Fibroblast of skin of left quadriceps (primary cell): ENCODE results near the gene NPEPL1.
"Not testable (repeated sequence)": the region's sequence is repeated elsewhere in the genome, so short reads cannot be mapped to it uniquely, and the experiment has no call there.

Source experiments
- DNase-seq, 2 experiments: peaks; one replicate each; pipeline ENCODE4 v3.0.0-alpha.2; 2013; ENCODE audit warnings: low read depth in 2 of 2

NPEPL1 gene

DNA sequence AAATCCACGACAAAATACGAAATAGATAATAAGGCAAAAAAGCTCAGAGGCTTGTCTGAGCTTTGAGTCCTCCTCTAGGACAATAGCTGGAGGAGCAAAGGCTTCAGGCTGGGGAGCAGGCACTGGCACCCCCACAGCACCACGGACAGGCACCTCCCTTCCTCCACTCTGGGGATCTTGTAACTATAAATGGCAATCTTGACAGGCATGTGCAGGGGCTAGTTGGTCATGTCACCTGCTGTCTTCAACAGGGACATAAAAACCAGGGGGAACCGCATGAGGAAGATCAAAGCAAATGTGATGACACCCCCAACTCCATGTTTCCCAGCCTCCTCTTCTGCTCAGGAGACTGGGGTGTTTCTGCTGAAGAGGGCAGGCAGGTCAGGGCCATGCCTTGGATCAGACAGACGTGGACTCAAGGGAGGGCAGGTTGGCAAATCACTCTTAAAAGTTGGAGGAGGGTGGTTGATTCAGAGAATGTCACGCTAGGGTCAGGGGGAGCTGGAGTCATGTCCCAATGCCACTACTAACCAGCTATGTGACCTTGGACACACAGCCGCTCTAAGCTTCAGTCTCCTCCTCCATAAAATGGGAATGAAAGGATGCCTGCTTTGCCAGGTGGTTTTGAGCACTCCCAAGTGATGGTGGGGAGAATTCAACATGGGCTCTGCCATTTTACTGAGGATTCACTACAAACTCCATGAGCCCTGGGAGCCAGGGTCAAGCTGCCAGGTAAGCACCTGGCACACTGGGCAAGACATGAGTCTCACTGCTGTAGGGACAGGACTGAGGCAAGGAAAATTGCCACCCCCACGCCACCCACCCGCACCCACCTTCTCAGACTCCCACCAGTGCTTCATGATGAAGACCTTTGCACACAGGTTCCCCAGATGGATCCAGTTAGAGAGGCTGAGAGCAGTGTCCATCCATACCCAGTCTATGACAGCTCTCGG, 48.0 kb downstream of the NPEPL1 start:
- DNase-seq: no peak

- DNase-seq: no peak
Observed at GRCh38 chr20:58741384-58741783, 48.8 kb downstream of the NPEPL1 start.

GRCh38 chr20:58742668-58743566, 50.3 kb downstream of the NPEPL1 start:
- DNase-seq: no peak

DNA sequence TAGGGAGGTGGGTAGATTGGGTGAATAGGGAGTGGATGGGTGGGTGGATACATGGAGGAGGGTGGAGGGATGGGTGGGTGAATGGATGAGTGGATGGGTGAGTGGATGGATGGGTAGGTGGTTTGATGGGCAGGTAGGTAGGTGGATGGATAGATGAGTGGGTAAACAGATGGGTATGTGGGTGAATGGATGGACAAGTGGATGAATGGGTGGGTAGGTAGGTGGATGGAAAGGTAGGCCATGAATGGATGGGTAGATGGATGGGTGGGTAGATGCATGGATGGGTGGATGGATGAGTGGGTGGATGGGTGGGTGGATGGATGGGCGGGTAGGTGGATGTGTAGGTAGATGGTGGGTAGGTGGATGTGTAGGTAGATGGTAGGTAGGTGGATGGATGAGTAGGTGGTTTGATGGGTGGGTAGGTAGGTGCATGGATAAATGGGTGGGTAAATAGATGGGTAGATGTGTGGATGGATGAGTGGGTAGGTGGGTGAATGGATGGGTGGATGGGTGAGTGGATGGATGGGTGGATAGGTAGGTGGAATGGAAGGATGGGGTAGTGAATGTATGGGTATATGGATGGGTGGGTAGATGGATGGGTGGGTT, 51.4 kb downstream of the NPEPL1 start:
- no peak for DNase-seq

- DNase-seq: no peak
Observed at GRCh38 chr20:58744836-58745235, 52.2 kb downstream of the NPEPL1 start.

DNA sequence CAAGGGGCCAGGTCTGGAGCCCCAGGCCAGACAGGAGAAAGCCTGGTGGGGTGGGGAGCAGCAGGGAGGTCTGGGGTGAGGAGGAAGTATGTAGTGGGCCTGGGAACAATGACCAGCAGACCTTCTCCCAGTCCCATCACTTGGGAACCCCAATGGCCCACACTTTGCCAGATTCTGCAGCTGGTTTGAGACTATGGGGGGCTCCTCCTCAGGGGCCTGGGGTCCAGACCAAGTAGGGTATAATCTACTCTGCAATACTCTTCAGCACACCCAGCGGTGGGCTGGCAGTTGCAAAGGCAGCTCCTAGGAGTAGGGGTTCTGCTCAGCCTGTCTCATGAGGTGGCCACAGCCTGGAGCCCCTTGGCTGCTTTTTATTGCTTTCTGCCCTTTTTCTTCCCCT, 52.8 kb downstream of the NPEPL1 start:
- DNase-seq: no peak

- no peak for DNase-seq
Observed at GRCh38 chr20:58746620-58747019, 54.0 kb downstream of the NPEPL1 start.

GRCh38 chr20:58747211-58747610, 54.6 kb downstream of the NPEPL1 start:
- DNase-seq: no peak

- no peak for DNase-seq
Observed at GRCh38 chr20:58748618-58749017, 56.0 kb downstream of the NPEPL1 start.

DNA sequence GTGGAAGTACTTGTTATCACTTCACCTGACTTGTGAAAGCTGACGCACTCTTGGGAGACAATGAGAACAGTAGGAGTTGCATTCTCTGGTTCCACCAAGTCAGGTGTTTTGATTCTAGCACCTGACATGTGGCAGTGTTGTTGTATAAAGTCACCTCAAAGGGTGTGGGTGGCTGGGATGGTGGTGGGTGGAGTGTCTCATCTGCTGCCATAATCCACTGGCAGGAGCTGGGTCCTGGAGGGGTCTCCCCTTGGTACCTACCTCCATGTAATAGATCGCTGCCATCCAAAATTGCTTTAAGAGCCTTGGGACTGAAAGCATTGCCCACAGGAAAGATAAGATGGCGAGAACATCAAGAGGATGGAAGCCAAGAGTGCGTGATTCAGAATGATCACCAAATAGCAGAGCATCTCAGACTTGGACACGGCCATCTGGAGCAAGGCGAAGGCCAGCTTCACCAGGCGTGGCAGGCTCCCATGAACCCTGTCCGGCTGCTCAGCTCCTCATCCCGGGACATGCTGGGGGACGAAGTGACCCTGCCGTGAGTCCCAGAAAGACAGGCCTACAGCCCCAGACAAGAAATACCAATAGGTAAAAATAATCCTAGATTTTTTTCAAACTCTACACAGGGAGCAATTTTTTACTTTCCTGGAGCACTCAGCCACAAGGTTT, 56.6 kb downstream of the NPEPL1 start:
- DNase-seq: no peak

DNA sequence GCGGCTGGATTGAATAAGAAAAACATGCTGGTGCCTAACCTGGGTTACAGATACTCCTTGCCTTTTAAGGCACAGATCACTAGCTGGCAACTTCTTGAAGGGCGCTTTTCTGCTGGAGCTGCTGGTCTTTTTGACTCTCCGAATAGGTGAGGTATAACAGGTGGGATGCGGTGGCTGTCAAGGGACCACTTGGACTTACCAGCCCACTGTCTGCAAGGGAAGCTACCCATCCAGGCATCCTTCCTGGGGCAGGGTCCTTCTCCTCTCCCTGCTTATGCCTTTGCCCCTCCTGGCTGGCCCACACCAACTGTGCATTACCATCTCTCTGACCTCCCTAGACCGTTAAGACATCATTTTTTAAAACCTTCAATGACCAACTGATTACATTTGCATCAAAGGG, 57.4 kb downstream of the NPEPL1 start:
- no peak for DNase-seq

- DNase-seq: not testable (repeated sequence)
Observed at GRCh38 chr20:58750706-58751105, 58.1 kb downstream of the NPEPL1 start.

DNA sequence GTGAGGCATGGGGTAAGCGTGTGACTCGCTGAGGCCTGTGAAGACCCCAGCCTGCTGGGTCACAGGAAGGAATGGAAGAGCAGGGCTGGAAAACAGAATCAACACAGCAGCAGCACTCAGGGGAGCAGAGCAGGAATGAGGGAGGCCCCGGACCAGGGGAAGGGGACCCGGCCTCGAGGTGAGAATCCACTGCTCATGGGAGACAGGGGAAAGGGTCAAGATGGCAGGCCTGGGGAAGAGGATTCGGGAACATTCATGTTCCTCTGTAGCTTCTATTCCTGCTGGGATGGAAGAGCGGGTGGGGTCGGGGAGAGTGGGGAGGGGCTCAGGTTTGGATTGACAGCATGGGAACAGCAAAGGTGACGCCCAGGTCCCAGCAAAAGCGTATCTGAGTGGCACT, 59.4 kb downstream of the NPEPL1 start:
- no peak for DNase-seq

DNA sequence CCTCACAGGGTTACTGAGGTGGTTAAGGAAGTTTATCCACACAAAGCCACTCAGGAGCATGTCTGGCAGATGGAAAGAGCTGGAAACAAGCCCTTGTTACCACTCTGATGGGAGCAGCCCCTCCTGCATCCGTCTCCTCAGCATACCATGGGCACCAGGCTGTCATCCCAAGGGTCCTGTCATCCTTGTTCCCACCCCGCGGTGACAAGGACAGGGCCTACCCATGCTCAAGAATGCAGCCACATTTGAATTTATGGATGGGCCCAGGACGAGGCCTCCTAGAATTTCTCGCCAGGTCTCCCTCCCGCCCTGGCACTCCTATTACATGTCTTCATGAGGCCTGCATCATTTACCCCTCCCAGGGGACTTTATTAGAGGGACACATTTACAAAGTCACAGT, 60.0 kb downstream of the NPEPL1 start:
- DNase-seq: no peak

DNA sequence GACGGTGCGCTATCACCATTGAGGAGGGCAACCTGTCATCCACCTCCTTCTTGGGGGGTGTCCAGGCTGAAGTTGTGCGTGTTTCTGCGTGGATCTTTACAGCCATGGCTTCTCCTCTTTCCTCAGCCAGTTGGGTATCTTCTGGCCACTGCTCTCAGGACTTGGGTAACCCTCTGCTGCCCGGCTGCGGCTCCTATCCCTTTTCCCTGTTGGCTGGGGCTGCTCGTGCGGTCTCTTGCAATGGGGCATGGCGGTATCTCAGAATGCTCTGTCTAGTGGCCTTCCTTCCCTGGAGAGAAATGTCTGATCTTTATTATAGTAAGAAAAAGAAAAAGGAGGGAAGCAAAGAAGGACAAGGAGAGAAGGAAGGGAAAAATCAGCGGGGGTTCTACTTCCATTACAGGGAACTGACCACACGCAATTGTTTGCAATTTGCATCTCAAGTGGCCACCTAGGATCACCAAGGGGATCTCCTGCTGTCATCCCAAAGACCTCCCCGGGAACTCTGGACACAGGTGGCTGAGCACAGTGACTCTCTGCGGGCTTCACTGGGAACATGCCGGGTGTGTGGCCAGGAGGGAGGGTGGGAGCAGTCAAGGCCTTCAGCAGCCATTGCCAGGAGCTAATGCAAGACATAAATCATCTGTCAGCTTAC, 60.8 kb downstream of the NPEPL1 start:
- DNase-seq: no peak

GRCh38 chr20:58753922-58754551, 61.4 kb downstream of the NPEPL1 start:
- DNase-seq: no peak

DNA sequence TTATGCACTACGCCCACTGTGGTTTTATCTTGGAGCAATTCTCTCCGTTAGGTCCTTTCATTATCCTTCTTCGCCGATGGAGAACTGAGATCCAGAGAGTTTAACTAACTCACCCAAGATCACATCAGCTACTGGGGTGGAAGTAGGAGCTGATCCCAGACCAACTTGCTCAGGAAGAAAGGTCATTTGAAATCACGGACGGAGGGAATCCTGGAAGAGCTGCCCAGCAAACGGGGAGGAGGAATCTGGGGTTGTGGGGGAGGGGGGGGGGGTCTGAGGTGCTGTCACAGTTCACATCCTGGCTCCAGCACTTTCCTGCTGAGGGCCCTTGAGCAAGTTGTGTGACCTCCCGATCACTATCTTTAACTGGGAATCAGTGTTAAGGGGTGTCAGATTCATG, 62.0 kb downstream of the NPEPL1 start:
- DNase-seq: no peak

DNA sequence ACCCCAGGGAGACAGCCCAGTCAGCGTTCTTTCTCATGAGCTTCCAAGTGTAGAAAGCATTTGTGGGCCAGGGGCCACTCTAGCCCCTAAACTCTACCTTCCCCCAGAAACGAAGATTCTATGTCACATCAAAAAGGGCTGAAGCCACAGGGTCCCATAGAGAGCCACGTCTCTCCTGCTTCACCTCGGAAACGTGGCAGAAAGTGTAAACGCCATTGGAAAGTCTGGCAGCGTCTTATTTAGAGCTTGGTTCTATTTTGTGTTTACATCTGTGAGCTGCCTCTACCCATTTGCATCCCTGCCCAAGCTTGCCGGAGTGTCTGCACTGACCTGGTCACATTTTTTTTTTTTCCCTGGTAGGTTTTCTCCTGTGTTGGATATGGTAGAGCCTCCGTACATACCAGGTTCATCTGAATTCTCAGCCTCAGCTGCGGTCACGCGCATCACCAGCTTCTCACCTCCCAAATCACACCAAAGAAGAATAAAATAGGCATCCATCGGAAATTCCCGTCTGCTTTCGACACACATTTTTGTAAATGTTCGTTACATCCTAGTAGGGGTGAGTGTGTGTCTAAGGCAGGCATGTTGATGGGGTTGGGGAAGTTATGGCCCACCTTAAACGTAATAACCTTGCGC, 62.6 kb downstream of the NPEPL1 start:
- DNase-seq: no peak

GRCh38 chr20:58755766-58756449, 63.3 kb downstream of the NPEPL1 start:
- DNase-seq: no peak

- DNase-seq: no peak
Observed at GRCh38 chr20:58756450-58756775, 63.8 kb downstream of the NPEPL1 start.
